SK-N-MC (cell line): ENCODE results near the gene BNIP2.

Experiments
- EZH2 ChIP-seq: fragments of 200-600 bp; sonication (generic); IDR thresholded peaks from one replicate; pipeline ENCODE4 v1.6.1; 2017; ENCODE audit warnings: antibody characterized with exemption
- FOXP2 ChIP-seq: optimal IDR thresholded peaks from 2 replicates; pipeline ENCODE3; 2011; ENCODE audit warnings: mild to moderate bottlenecking, moderate library complexity; ENCODE audit not compliant: insufficient read depth; ENCODE audit errors: extremely low read length, control extremely low read depth
- POLR2AphosphoS5 ChIP-seq: IDR thresholded peaks from 2 replicates; pipeline ENCODE4 v1.6.1; 2012; ENCODE audit warnings: mild to moderate bottlenecking, low read depth, low read length, borderline replicate concordance

DNA sequence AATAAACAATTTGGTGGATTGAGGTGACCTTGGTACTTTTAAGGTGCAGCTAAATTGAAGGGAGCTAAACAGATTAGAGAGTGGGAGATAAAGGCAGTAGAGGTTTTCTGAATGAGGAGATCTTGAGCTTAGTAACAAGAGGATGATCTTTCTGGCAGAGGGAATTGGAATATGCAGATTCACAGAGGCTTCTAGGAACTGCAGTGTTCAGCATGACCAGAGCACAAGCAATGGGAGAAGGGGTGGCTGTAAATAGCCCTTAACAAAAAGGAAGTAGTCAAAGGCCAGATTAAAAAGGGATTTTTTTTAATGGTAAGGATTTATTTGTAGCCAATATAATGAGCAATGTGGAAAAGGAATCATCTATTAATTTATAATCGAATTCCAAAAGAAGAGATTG lies 5.7 kb upstream of the BNIP2 start:
- TF ChIP-seq EZH2 (no peak), FOXP2 (no peak), POLR2AphosphoS5 (no peak)
